ENCODE results near the gene MEGF10. TPM values are rescaled to one million over a fixed set of nuclear protein-coding genes. Genes with fewer than 3 reads are reported as not detected.

Gene MEGF10
- total RNA-seq, 4 donors from 2014 or later, result 0.50 to 2.9 (median 0.95) TPM

DNA sequence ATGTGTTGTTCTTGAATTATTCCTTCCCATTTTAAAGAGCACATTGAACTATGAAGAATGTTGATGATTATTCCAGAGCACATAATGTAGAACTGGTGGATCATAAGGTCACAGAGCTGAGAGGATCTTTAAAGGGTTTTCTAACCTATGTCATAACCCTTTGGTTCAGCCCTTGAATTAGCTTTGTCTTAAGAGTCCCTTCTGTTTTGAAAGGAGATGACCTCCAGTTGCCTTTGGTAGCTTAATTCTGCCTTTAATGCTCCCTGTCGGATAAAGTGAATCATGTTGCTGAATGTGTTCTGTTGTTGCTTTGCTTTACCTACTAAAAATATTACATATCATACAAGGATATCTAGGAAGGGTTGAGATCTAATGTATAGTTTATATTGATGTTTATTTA lies 127.8 kb downstream of the MEGF10 start:
- no peak for TF ChIP-seq POLR2AphosphoS5 (IDR thresholded peaks at IDR 0.05)
- TF ChIP-seq EP300 (IDR thresholded peaks at IDR 0.05), result no peak
- TF ChIP-seq POLR2A (IDR thresholded peaks at IDR 0.05; ENCODE audit: low read depth), result no peak
- TF ChIP-seq, protein P1, sequence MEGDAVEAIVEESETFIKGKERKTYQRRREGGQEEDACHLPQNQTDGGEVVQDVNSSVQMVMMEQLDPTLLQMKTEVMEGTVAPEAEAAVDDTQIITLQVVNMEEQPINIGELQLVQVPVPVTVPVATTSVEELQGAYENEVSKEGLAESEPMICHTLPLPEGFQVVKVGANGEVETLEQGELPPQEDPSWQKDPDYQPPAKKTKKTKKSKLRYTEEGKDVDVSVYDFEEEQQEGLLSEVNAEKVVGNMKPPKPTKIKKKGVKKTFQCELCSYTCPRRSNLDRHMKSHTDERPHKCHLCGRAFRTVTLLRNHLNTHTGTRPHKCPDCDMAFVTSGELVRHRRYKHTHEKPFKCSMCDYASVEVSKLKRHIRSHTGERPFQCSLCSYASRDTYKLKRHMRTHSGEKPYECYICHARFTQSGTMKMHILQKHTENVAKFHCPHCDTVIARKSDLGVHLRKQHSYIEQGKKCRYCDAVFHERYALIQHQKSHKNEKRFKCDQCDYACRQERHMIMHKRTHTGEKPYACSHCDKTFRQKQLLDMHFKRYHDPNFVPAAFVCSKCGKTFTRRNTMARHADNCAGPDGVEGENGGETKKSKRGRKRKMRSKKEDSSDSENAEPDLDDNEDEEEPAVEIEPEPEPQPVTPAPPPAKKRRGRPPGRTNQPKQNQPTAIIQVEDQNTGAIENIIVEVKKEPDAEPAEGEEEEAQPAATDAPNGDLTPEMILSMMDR (IDR thresholded peaks at IDR 0.05), result no peak
- DNase-seq (ENCODE audit: extremely low spot score), result no peak
- Histone ChIP-seq H3K4me1 (no peaks in the 10 kb centered on the region), H3K27ac (replicated peaks in 1 of 4) (no peak overlapping the region), H3K9me3 (no peaks in the 10 kb centered on the region), H3K27me3 (no peaks in the 10 kb centered on the region), H3K4me3 (no peak overlapping the region), H3K36me3 (no peaks in the 10 kb centered on the region)
- WGBS, result 74% methylated on average over 1 of the region's 1 CpG
- intact Hi-C loops (cut with DNase I), result no loop called here

DNA sequence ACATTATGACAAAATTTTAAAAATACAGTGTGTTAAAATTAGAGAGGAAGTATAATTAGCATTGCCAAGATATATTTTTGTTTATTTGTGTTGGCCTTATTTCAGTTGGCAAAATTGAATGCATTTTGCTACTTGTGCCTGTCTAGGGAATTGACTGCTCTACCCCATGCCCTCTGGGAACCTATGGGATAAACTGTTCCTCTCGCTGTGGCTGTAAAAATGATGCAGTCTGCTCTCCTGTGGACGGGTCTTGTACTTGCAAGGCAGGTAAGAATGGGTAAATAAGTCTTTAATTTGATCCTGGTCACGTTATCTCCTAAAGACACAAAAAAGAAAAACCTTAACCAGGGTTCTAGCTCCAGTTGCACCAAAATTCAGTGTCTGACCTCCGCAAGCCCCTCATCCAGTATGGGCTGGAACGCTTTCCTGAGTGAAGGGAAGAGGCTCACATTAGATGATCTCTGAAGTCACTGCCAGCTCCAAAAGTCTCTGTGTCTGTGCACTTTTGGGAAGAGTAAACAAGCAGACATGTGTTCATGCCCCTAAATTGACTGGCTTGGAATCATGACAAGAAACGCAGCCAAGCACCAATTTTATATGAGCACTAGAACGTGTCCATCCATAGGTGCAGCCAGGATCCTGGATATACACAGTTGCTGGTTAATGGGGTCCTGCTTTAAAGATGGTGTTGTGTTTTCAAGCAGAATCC lies 128.5 kb downstream of the MEGF10 start:
- no peak overlapping the region for H3K4me3 ChIP-seq
- intact Hi-C loops (cut with DNase I), result no loop called here
- H3K27ac ChIP-seq (replicated peaks in 1 of 4), result no peak overlapping the region
- H3K9me3 ChIP-seq, result no peaks in the 10 kb centered on the region
- DNase-seq (ENCODE audit: extremely low spot score), result no peak
- WGBS, result 75% methylated on average over 7 of the region's 7 CpGs
- no peaks in the 10 kb centered on the region for H3K4me1 ChIP-seq
- H3K27me3 ChIP-seq, result no peaks in the 10 kb centered on the region
- no peaks in the 10 kb centered on the region for H3K36me3 ChIP-seq
- TF ChIP-seq EP300 (IDR thresholded peaks at IDR 0.05) (no peak), POLR2A (IDR thresholded peaks at IDR 0.05; ENCODE audit: low read depth) (no peak), POLR2AphosphoS5 (IDR thresholded peaks at IDR 0.05) (no peak)
- TF ChIP-seq, protein P1 (IDR thresholded peaks at IDR 0.05), result no peak

- whole genome bisulfite sequencing, result 88% methylated on average over 12 of the region's 18 CpGs
- Histone ChIP-seq H3K27me3 (no peaks in the 10 kb centered on the region), H3K9me3 (no peaks in the 10 kb centered on the region), H3K4me3 (no peak overlapping the region), H3K36me3 (no peaks in the 10 kb centered on the region), H3K4me1 (no peaks in the 10 kb centered on the region), H3K27ac (replicated peaks in 1 of 4) (no peak overlapping the region)
- TF ChIP-seq EP300 (IDR thresholded peaks at IDR 0.05) (no peak), POLR2AphosphoS5 (IDR thresholded peaks at IDR 0.05) (no peak), POLR2A (IDR thresholded peaks at IDR 0.05; ENCODE audit: low read depth) (no peak)
- TF ChIP-seq, protein P1 (IDR thresholded peaks at IDR 0.05), result no peak
- intact Hi-C loops (cut with DNase I), result no loop called here
- no peak for DNase-seq (ENCODE audit: extremely low spot score)
Observed at GRCh38 chr5:127419683-127420257, 129.2 kb downstream of the MEGF10 start.

- no peaks in the 10 kb centered on the region for H3K27me3 ChIP-seq
- DNase-seq (ENCODE audit: extremely low spot score), result no peak
- no peak overlapping the region for H3K4me3 ChIP-seq
- H3K4me1 ChIP-seq, result no peaks in the 10 kb centered on the region
- H3K27ac ChIP-seq (replicated peaks in 1 of 4), result no peak overlapping the region
- TF ChIP-seq, protein P1 (IDR thresholded peaks at IDR 0.05), result no peak
- TF ChIP-seq POLR2A (IDR thresholded peaks at IDR 0.05; ENCODE audit: low read depth) (no peak), POLR2AphosphoS5 (IDR thresholded peaks at IDR 0.05) (no peak)
- H3K36me3 ChIP-seq, result no peaks in the 10 kb centered on the region
- 60% methylated on average over 3 of the region's 3 CpGs for WGBS
- H3K9me3 ChIP-seq, result no peaks in the 10 kb centered on the region
- intact Hi-C loops (cut with DNase I), result no loop called here
Observed at GRCh38 chr5:127420758-127421157, 130.2 kb downstream of the MEGF10 start.

Measured in esophagus muscularis mucosa (tissue), 4 donors.